NCI-H1436 treated with DMSO at 0.1 percent for 48 hours (cell line): Measurements from ENCODE around the gene ABCC6.
"Not testable (repeated sequence)": the region's sequence is repeated elsewhere in the genome, so short reads cannot be mapped to it uniquely, and the experiment has no call there.

ENCODE experiments used
- DNase-seq: peaks from one replicate; lab custom pipeline; 2025; lab: John Stamatoyannopoulos, UW

Gene ABCC6

GRCh38 chr16:16161319-16161718, 62.0 kb downstream of the ABCC6 start:
- no peak for DNase-seq

DNA sequence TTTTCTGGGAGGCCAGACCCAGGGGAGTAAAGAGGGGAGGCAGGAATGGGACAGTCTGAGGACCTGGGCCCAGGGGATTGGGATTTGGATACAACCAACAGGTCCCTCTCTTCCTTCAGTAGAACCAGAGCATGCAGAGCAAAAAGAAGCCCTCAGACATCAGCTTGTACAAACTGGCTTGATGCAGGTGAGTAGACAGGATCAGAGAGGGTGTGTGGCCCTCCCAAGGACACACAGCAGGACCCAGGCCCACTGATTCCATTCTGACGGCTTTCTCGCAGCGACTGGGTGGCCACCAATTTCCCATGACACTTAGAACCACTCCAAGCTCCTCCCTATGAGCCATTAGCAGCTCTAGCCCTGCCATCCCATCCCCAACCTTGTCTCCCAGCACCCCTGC, 63.6 kb downstream of the ABCC6 start:
- DNase-seq, result no peak

GRCh38 chr16:16158741-16159374, 64.4 kb downstream of the ABCC6 start:
- DNase-seq, result no peak

- no peak for DNase-seq
Observed at GRCh38 chr16:16158082-16158658, 65.1 kb downstream of the ABCC6 start.

DNA sequence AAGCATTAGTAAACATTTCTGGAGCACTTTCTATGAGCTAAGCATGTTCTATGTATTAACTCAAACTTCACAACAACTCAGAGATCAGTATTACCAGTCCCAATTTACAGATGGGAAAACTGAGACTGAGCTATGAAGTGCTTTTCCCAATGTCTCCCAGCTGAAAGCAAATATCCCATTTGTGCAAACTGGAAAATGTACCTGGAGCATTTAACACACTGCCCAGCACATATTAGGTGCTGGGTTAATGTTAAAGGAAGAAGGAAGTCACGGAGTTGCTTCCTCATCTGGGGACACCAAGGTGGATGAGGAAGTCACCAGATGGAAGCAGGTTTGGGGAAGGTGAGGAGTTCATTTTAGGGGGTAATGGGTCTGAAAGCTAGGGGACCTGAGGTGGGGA, 66.1 kb downstream of the ABCC6 start:
- DNase-seq, result no peak

DNA sequence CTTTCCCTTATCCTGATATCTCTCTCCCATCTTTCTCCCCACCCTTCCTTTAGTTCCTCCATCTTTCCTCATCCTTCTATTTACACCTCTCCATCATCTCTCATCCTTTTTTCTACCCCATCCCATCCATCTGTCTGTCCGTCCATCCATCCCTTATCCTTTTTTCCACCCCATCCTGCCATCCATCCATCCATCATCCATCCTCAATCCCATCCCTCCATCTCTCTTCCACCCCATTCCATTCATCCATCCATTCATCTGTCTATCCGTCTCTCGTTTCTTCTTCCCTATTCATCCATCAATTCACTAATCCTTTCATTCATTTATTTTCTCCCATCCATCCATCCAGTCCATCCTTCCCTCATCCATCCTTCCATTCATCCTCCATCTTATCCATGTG, 68.1 kb downstream of the ABCC6 start:
- no peak for DNase-seq

DNA sequence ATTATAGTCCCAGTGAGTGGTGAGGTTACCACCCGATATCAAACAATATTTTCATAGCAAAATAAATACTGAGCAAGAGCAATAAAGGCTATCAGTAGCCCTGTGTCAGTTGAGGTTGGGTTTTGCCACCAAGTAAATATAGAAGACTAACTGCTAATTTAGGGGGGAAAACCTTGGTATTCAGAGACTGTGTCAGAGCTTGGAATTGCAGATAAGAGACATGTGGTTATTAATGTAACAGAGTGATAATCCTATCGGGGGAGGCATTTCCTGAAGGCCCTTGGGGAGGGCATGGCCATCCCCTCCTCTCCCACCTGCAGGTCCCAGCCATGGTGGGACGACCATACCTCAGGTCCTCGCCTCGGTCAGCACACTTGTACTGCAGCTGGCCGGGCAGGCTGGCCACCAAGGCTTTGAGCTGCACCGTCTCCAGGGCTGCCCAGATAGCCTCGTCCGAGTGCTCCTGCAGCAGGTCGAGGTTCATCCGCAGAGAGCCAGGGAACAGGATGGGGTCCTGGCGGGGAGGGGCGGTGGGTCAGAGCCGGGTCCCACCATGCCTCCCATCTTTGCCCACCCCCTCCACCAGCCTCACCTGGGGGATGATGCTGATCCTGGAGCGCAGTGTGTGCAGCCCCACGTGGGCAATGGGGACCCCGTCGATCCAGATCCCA, 68.9 kb downstream of the ABCC6 start:
- DNase-seq, result no peak

- not testable (repeated sequence) for DNase-seq
Observed at GRCh38 chr16:16153000-16153399, 70.3 kb downstream of the ABCC6 start.

GRCh38 chr16:16151315-16151714, 72.0 kb downstream of the ABCC6 start:
- DNase-seq, result no peak

GRCh38 chr16:16150878-16151152, 72.5 kb downstream of the ABCC6 start:
- no peak for DNase-seq

GRCh38 chr16:16150117-16150877, 73.0 kb downstream of the ABCC6 start:
- DNase-seq, result no peak

DNA sequence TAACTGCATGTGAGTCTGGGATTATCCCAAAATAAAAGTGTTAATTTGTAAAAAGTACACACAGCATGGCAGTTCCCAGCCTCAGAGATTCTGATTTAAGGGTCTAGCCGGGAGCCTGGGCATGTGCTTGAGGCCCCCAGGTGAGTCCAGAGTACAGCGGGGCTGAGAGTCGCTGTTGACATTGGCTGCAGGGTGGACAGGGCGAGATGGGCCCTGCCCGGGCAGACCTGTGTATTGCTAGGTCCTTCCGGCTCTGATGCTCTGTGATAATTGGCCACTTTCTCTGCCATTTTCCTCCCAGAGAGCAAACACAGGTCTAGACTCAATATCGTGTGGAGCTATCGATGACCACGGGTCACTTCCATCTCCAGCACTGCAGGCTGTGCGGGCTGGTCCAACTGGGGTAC, 73.6 kb downstream of the ABCC6 start:
- no peak for DNase-seq

DNA sequence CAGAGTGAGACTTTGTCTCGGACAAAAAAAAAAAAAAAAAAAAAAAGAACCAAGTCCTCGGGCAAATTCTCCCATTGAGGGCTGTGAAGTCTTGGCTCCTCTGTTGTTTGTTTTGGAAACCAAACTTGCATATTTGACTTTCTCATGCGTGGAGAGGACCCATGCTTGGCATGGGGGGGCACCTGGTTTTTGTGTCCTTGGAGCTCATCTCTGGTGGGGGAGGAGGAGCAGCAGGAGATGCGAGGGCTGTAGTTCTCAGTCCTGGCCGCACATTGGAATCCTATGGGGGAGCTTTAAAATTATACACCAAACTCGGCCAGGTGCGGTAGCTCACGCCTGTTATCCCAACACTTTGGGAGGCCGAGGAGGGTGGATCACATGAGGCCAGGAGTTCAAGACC, 74.5 kb downstream of the ABCC6 start:
- no peak for DNase-seq

DNA sequence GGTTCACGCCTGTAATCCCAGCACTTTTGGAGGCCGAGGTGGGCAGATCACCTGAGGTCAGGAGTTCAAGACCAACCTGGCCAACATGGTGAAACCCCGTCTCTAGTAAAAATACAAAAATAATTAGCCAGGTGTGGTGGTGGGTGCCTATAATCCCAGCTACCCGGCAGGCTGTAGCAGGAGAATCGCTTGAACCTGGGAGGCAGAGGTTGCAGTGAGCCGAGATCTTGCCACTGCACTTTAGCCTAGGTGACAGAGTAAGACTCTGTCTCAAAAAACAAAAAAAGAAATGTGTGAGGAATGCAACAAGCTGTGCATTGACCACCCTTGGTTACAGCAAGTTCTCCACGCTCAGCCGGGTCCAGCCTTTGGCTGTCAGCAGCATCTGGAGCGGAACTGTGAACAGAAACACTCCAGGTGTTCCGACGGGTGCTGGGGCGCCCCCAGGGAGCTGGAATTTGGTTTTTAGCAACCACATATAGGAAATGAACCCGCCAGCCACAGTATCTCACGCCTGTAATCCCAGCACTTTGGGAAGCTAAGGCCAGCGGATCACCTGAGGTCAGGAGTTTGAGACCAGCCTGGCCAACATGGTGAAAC, 75.2 kb downstream of the ABCC6 start:
- not testable (repeated sequence) for DNase-seq

GRCh38 chr16:16147316-16147999, 75.8 kb downstream of the ABCC6 start:
- DNase-seq, result no peak

- DNase-seq, result no peak
Observed at GRCh38 chr16:16146380-16147315, 76.6 kb downstream of the ABCC6 start.

DNA sequence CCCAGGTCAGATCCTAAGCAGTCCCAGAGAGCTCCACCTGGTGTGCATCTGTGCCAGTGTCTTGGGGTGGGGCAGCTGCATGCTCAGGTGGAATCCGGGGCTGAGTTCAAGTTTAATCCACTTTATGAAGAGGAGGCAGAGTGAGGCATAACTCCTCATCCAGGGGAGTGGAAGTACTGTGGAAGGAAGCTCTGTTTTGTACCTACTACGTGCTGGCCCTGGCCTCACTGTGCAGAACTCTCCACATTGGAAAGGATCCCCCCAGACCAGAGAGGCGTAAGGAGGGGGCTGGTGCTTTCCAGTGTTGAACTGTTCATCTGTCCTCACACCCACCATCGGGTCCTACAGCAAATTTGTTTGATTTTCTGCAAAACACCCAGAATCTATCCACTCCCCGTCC, 78.0 kb downstream of the ABCC6 start:
- no peak for DNase-seq

- no peak for DNase-seq
Observed at GRCh38 chr16:16144416-16144815, 78.9 kb downstream of the ABCC6 start.

DNA sequence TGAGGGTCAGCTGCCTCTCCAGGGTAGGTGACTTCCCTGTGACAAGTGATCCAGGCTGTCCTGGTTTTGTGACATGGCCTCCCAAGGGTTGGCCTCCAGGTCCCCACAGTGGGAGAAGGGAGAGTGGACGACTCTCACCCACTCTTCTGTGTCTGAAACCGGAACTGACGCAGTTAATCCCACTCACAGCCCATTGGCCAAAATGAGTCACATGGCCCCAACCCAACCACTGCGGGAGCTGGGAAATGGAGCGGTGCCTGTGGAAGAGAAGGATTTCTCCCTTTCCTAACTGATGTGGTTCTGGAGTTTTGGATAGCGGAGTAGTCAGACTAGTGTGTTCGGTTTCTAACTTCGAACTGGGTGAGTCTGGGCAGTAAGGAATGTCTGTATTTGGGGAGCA, 79.4 kb downstream of the ABCC6 start:
- no peak for DNase-seq

DNA sequence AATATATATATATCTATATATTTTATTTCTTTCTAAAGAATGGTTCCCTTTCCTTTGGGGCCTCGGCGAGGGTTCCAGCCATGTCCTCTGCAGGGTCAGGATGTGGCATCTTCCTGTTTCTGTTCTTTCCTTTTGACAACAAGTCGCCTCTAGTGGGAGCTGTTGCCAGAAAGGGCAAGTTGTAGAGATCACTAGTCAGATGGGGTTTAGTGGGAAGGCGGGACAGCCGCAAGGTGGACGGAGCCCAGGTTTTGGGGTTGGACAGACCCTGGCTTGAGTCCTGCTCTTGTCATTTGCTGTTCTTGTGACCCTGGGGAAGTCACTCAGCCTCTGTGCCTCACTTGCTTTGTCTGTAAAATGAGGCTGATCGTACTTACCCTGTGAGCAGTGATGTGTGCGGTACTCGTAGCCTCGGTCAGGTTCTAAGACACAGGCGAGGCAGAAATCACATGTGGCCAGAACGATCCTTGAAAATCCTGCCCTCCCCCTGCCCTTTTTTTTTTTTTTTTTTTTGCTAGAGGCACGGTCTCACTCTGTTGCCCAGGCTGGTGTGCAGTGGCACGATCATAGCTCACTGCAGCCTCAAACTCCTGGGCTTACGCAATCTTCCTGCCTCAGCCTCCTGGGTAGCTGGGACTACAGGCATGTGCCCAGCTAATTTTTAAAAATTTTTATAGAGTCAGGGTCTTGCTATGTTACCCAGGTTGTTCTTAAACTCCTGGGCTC, 80.1 kb downstream of the ABCC6 start:
- DNase-seq, result no peak
